CD4-positive, alpha-beta T cell (primary cell): ENCODE data around the gene CPNE4. TPM values are rescaled to one million over a fixed set of nuclear protein-coding genes. Genes with fewer than 3 reads are reported as not detected.

Experiments used
- ATAC-seq: fragments of 200-7000 bp; cut with Tn5 transposase; one replicate; pipeline ENCODE4 v1.10.0; 2022; ENCODE audit warnings: mild to moderate bottlenecking; ENCODE audit not compliant: poor library complexity
- CTCF ChIA-PET: fragments of 350-600 bp; sonication (Branson Sonifier 250); formaldehyde crosslinking; loops from one replicate; lab custom pipeline; 2021; ENCODE audit warnings: antibody characterized with exemption, inconsistent platforms; lab: Charles Lee
- POLR2A ChIA-PET: fragments of 350-600 bp; sonication (Branson Sonifier 250); formaldehyde crosslinking; loops from one replicate; lab custom pipeline; 2021; ENCODE audit warnings: antibody characterized with exemption, inconsistent platforms; lab: Charles Lee
- DNase-seq, 14 experiments: peaks; one replicate each; pipeline ENCODE4 v3.0.0-alpha.2; 2013 to 2020; ENCODE audit warnings: mixed read lengths in 2 of 14
- H3K27ac ChIP-seq, 2 donors: one replicate each; pipeline versions ENCODE4 v1.5.1 to v1.7.0; 2013; ENCODE audit warnings: low read length in 2 of 2, low read depth in 1 of 2, mild to moderate bottlenecking in 1 of 2
- H3K27me3 ChIP-seq, 2 experiments: 1 replicate in 1 of 2; 2 replicates in 1 of 2; pipeline versions ENCODE4 v1.6.1 to v1.7.0; 2013; ENCODE audit warnings: low read length in 2 of 2, control low read depth in 1 of 2, mild to moderate bottlenecking in 1 of 2, moderate library complexity in 1 of 2; ENCODE audit not compliant: insufficient read depth in 2 of 2, control insufficient read depth in 1 of 2
- H3K36me3 ChIP-seq: one replicate; pipeline ENCODE4 v1.6.1; 2013; ENCODE audit warnings: low read length, control low read depth; ENCODE audit not compliant: insufficient read depth
- H3K4me1 ChIP-seq: one replicate; pipeline ENCODE4 v1.6.1; 2013; ENCODE audit warnings: low read length, control low read depth; ENCODE audit not compliant: insufficient read depth
- H3K4me3 ChIP-seq: one replicate; pipeline ENCODE4 v1.5.1; 2013; ENCODE audit warnings: mild to moderate bottlenecking, low read length, moderate library complexity
- H3K9me3 ChIP-seq, 2 experiments: 1 replicate in 1 of 2; 2 replicates in 1 of 2; pipeline versions ENCODE4 v1.6.1 to v1.7.0; 2013; ENCODE audit warnings: low read length in 2 of 2, mild to moderate bottlenecking in 2 of 2, control low read depth in 1 of 2, moderate library complexity in 1 of 2; ENCODE audit not compliant: control insufficient read depth in 1 of 2, insufficient read depth in 1 of 2
- H3K27ac Mint-ChIP-seq: one replicate; pipeline ENCODE4 v1.8.0; 2020; ENCODE audit warnings: mixed read lengths
- H3K27me3 Mint-ChIP-seq: one replicate; pipeline ENCODE4 v1.8.0; 2021; ENCODE audit warnings: mixed read lengths
- H3K36me3 Mint-ChIP-seq: one replicate; pipeline ENCODE4 v1.8.0; 2021; ENCODE audit warnings: low read depth, mixed read lengths
- H3K4me1 Mint-ChIP-seq: one replicate; pipeline ENCODE4 v1.8.0; 2021; ENCODE audit warnings: low read depth, mixed read lengths
- H3K4me3 Mint-ChIP-seq: one replicate; pipeline ENCODE4 v1.8.0; 2020; ENCODE audit warnings: mild to moderate bottlenecking, mixed read lengths
- H3K9me3 Mint-ChIP-seq: one replicate; pipeline ENCODE4 v1.8.0; 2020; ENCODE audit warnings: mixed read lengths
- intact Hi-C, 2 experiments: fragments of 100-400 bp; cut with DNase I in 1 of 2; cut with micrococcal nuclease in 1 of 2; formaldehyde crosslinking; loops; one replicate each; pipeline versions ENCODE4 v1.15.1 to v1.9.0; 2023 to 2025; cut with DNase I, micrococcal nuclease
- total RNA-seq, 174 experiments: library from RNA in 2 of 174; stranded (reverse) in 2 of 174; gene quantifications; one replicate each; pipeline ENCODE4 v1.2.3 and lab custom pipeline; 2021 to 2026
- TF ChIP-seq, protein P1 (sequence below): fragments of 200-600 bp; IDR thresholded peaks from one replicate; pipeline ENCODE4 v1.8.0; 2022; ENCODE audit warnings: antibody characterized with exemption, mild to moderate bottlenecking

Gene CPNE4
- total RNA-seq, 2 experiments from 2014 or later, result not detected

DNA sequence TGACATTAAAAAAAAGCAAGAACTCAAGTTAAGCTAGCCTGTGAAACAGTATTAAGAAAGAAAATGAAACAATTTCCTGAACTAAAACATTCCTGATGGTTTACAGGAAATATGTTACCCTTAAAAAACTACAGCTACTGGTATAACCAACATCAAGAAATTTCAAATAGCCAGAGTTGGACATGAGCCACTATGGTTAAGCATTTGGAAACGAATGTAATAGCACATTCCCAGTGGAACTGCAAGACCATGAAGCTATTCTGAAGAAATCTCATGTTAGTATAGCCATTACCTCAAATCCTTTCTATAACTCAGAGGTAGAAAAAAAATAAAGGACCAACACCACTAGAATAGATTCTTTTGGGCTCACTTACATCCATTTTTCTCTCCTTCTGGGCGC is 30.2 kb downstream of the CPNE4 start:
- ATAC-seq, result no peak
- Mint-ChIP-seq H3K9me3 (no peaks in the 10 kb centered on the region), H3K4me1 (no peaks in the 10 kb centered on the region), H3K27ac (no peak overlapping the region), H3K36me3 (no peaks in the 10 kb centered on the region), H3K27me3 (no peaks in the 10 kb centered on the region), H3K4me3 (no peak overlapping the region)
- Histone ChIP-seq H3K4me1 (no peaks in the 10 kb centered on the region), H3K27ac (no peak overlapping the region), H3K9me3 (no peaks in the 10 kb centered on the region), H3K4me3 (no peak overlapping the region), H3K27me3 (peaks cover 0 to 2% of the 10 kb centered on the region in 2 experiments), H3K36me3 (no peaks in the 10 kb centered on the region)
- TF ChIP-seq, protein P1, sequence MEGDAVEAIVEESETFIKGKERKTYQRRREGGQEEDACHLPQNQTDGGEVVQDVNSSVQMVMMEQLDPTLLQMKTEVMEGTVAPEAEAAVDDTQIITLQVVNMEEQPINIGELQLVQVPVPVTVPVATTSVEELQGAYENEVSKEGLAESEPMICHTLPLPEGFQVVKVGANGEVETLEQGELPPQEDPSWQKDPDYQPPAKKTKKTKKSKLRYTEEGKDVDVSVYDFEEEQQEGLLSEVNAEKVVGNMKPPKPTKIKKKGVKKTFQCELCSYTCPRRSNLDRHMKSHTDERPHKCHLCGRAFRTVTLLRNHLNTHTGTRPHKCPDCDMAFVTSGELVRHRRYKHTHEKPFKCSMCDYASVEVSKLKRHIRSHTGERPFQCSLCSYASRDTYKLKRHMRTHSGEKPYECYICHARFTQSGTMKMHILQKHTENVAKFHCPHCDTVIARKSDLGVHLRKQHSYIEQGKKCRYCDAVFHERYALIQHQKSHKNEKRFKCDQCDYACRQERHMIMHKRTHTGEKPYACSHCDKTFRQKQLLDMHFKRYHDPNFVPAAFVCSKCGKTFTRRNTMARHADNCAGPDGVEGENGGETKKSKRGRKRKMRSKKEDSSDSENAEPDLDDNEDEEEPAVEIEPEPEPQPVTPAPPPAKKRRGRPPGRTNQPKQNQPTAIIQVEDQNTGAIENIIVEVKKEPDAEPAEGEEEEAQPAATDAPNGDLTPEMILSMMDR, result no peak
- intact Hi-C loops, result no loop called here
- ChIA-PET POLR2A (no interaction called here), CTCF (no interaction called here)
- no peak for DNase-seq

DNA sequence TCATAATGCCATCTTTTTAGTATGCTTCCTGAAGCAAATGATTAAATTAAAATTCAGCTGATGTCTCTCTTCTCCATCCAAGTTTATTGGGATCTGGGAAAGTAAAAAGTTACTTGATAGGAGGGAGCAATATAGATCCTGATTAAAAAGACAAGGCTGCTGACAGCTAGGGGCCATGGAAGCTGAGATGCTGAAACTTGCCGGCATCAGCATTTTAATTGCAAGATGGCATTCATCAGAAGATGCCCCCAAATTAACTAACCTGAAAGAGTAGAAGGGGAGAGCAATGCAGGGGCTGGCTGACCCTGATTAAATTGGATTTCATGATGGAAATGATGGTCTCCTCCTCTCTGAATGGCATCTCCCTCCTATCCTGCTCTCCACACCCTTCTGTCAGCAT is 31.1 kb downstream of the CPNE4 start:
- H3K27me3 Mint-ChIP-seq, result no peaks in the 10 kb centered on the region
- intact Hi-C loops, result no loop called here
- no peaks in the 10 kb centered on the region for H3K36me3 Mint-ChIP-seq
- H3K4me3 ChIP-seq, result no peak overlapping the region
- H3K9me3 ChIP-seq, result no peaks in the 10 kb centered on the region
- CTCF ChIA-PET, result no interaction called here
- no peak for DNase-seq
- no peak for ATAC-seq
- no peaks in the 10 kb centered on the region for H3K36me3 ChIP-seq
- no peak overlapping the region for H3K4me3 Mint-ChIP-seq
- POLR2A ChIA-PET, result no interaction called here
- no peaks in the 10 kb centered on the region for H3K4me1 Mint-ChIP-seq
- H3K27ac Mint-ChIP-seq, result no peak overlapping the region
- H3K27ac ChIP-seq, result no peak overlapping the region
- TF ChIP-seq, protein P1, result no peak
- no peaks in the 10 kb centered on the region for H3K4me1 ChIP-seq
- no peaks in the 10 kb centered on the region for H3K9me3 Mint-ChIP-seq
- H3K27me3 ChIP-seq, result no peaks in the 10 kb centered on the region

DNA sequence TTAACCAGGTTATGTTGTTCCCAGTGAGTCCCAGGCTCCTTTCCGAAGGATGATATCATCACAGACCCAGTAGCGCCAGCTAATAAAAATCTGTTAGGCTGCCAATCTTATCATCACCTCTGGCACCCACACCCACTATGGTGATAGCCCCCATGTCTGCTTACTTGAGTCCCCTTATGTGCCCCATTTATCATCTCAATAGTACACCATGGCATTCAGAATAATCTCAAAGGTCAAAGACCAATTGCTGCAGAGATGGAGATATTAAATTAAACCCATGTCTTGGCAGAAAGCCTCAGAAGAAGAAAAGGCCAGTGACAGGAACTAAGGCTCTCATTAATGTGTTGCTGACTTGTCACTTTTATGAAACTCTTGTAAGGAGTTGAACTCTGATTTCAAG is 32.8 kb downstream of the CPNE4 start:
- H3K4me1 ChIP-seq, result no peaks in the 10 kb centered on the region
- no peaks in the 10 kb centered on the region for H3K9me3 Mint-ChIP-seq
- no peak overlapping the region for H3K27ac Mint-ChIP-seq
- no peak overlapping the region for H3K27ac ChIP-seq
- no peaks in the 10 kb centered on the region for H3K9me3 ChIP-seq
- no peak overlapping the region for H3K4me3 ChIP-seq
- TF ChIP-seq, protein P1, result no peak
- no peaks in the 10 kb centered on the region for H3K36me3 Mint-ChIP-seq
- H3K27me3 Mint-ChIP-seq, result no peaks in the 10 kb centered on the region
- no peaks in the 10 kb centered on the region for H3K27me3 ChIP-seq
- no peaks in the 10 kb centered on the region for H3K36me3 ChIP-seq
- ATAC-seq (no peak), DNase-seq (no peak)
- ChIA-PET CTCF (no interaction called here), POLR2A (no interaction called here)
- intact Hi-C loops, result no loop called here
- H3K4me3 Mint-ChIP-seq, result no peak overlapping the region
- no peaks in the 10 kb centered on the region for H3K4me1 Mint-ChIP-seq
